ENCODE results near the gene OTULIN. TPM values are rescaled to one million over a fixed set of nuclear protein-coding genes. Genes with fewer than 3 reads are reported as not detected.

Gene OTULIN
- total RNA-seq, 6 experiments from 2014 or later: 17.5 to 22.0 (median 21.3) TPM

- H3K4me1 Mint-ChIP-seq (ENCODE audit: low read depth): peaks cover 55% of the 10 kb centered on the region
- DNase-seq: no peak
- peaks cover 23% of the 10 kb centered on the region; the same call in 1 of the 2 replicates for H3K36me3 Mint-ChIP-seq (ENCODE audit: low read depth)
- H3K27me3 Mint-ChIP-seq (ENCODE audit: insufficient read depth): peaks cover 9% of the 10 kb centered on the region
- H3K9me3 Mint-ChIP-seq: no peaks in the 10 kb centered on the region; the same call in 1 of the 2 replicates
- TF ChIP-seq CTCF (IDR thresholded peaks at IDR 0.05): no peak
- no peak overlapping the region for H3K4me3 Mint-ChIP-seq
- H3K27ac Mint-ChIP-seq: no peak overlapping the region
Measured at GRCh38 chr5:14724633-14725032, 60.1 kb downstream of the OTULIN start.

GRCh38 chr5:14726066-14726838 is 61.7 kb downstream of the OTULIN start:
- H3K9me3 Mint-ChIP-seq: no peaks in the 10 kb centered on the region; the same call in 1 of the 2 replicates
- H3K27me3 Mint-ChIP-seq (ENCODE audit: insufficient read depth): peaks cover 9% of the 10 kb centered on the region
- H3K4me3 Mint-ChIP-seq: peak overlapping the region; percentile 66; the same call in 1 of the 2 replicates
- H3K36me3 Mint-ChIP-seq (ENCODE audit: low read depth): peaks cover 17% of the 10 kb centered on the region; the same call in 1 of the 2 replicates
- peak; percentile 35 for DNase-seq
- peaks cover 38% of the 10 kb centered on the region for H3K4me1 Mint-ChIP-seq (ENCODE audit: low read depth)
- H3K27ac Mint-ChIP-seq: peak overlapping the region; percentile 86
- TF ChIP-seq CTCF (IDR thresholded peaks at IDR 0.05): no peak

DNA sequence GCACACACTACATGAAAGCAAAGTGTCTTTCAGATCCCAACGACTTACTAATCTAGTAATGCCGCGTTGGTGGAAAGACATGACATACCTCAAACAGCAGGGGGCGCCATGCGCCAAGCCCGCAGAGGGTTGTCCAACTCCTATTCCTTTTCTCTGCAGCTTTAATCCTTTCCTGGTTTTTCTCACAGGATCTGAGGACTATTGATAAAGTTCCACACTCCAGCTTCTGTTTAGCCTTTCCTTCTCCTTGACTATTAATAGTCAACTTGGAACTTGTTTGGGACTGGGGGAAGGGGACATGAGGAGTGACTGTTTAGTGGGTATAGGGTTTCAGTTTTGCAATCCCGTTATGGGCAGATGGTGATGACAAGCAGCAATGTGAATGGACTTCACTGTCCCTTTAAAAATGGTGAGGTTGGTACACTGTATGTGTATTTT is 62.9 kb downstream of the OTULIN start:
- peaks cover 29% of the 10 kb centered on the region for H3K4me1 Mint-ChIP-seq (ENCODE audit: low read depth)
- H3K27me3 Mint-ChIP-seq (ENCODE audit: insufficient read depth): peaks cover 9% of the 10 kb centered on the region
- H3K36me3 Mint-ChIP-seq (ENCODE audit: low read depth): peaks cover 11% of the 10 kb centered on the region; the same call in 1 of the 2 replicates
- no peaks in the 10 kb centered on the region; the same call in 1 of the 2 replicates for H3K9me3 Mint-ChIP-seq
- peak; percentile 60 for DNase-seq
- no peak overlapping the region for H3K27ac Mint-ChIP-seq
- peak; percentile 99 for TF ChIP-seq CTCF (IDR thresholded peaks at IDR 0.05)
- H3K4me3 Mint-ChIP-seq: no peak overlapping the region

GRCh38 chr5:14727928-14728458 is 63.5 kb downstream of the OTULIN start:
- Mint-ChIP-seq H3K9me3 (no peaks in the 10 kb centered on the region; the same call in 1 of the 2 replicates), H3K27me3 (ENCODE audit: insufficient read depth) (peaks cover 6% of the 10 kb centered on the region; the same call in 1 of the 2 replicates), H3K27ac (no peak overlapping the region), H3K4me1 (ENCODE audit: low read depth) (peaks cover 23% of the 10 kb centered on the region), H3K4me3 (no peak overlapping the region), H3K36me3 (ENCODE audit: low read depth) (peaks cover 6% of the 10 kb centered on the region; the same call in 1 of the 2 replicates)
- TF ChIP-seq CTCF (IDR thresholded peaks at IDR 0.05): no peak
- no peak for DNase-seq

DNA sequence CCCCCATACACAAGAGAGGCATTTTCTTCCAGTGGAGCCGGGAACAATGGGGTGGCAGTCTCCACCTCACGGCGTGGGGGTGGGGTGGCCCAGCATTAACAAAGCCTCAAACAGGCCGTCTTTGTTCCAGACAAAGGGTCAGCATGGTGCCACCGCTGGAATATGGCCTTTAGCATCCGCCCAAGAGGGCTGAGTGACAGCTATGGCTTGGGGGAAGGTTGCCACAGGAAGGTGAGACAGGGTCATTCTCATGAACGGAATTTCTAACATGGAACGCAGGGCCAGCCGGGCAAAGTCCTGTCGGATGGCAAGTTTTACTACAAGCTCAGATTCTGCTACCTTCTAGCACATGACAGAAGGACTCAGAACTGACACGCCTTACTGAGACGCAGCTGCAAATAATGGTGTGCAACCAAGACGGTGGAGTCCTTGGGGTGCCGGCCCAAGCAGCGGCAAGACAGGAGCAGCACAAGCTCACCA is 64.0 kb downstream of the OTULIN start:
- H3K27ac Mint-ChIP-seq: no peak overlapping the region
- H3K4me1 Mint-ChIP-seq (ENCODE audit: low read depth): peaks cover 23% of the 10 kb centered on the region
- DNase-seq: no peak
- no peak for TF ChIP-seq CTCF (IDR thresholded peaks at IDR 0.05)
- no peak overlapping the region for H3K4me3 Mint-ChIP-seq
- H3K36me3 Mint-ChIP-seq (ENCODE audit: low read depth): peaks cover 3% of the 10 kb centered on the region; the same call in 1 of the 2 replicates
- peaks cover 6% of the 10 kb centered on the region; the same call in 1 of the 2 replicates for H3K27me3 Mint-ChIP-seq (ENCODE audit: insufficient read depth)
- H3K9me3 Mint-ChIP-seq: no peaks in the 10 kb centered on the region; the same call in 1 of the 2 replicates
